HepG2 (cell line): ENCODE data around the gene NEAT1. TPM values are rescaled to one million over a fixed set of nuclear protein-coding genes. Genes with fewer than 3 reads are reported as not detected.

ENCODE experiments used
- BCL6 ChIP-seq: IDR thresholded peaks from 2 replicates; pipeline ENCODE4 v1.6.1; 2016; ENCODE audit warnings: missing genetic modification reagents, missing compliant biosample characterization
- HDAC6 ChIP-seq: fragments of 200-600 bp; sonication (generic); IDR thresholded peaks from 2 replicates; pipeline ENCODE4 v1.7.0; 2017; ENCODE audit warnings: mild to moderate bottlenecking, antibody characterized with exemption, low read length, low read depth
- MEIS2 ChIP-seq: sonication (generic); formaldehyde crosslinking; IDR thresholded peaks from 2 replicates; pipeline ENCODE4 v1.9.0; 2021; ENCODE audit warnings: mild to moderate bottlenecking, missing genetic modification reagents
- NFYB ChIP-seq: sonication (generic); formaldehyde crosslinking; IDR thresholded peaks from 2 replicates; pipeline ENCODE4 v1.4.0; 2020; ENCODE audit warnings: missing genetic modification reagents
- RXRB ChIP-seq: IDR thresholded peaks from 2 replicates; pipeline ENCODE4 v1.6.1; 2016; ENCODE audit warnings: borderline replicate concordance, missing genetic modification reagents, missing compliant biosample characterization
- SNAPC4 ChIP-seq: sonication (generic); formaldehyde crosslinking; IDR thresholded peaks from 2 replicates; pipeline ENCODE4 v1.4.0; 2020; ENCODE audit warnings: mild to moderate bottlenecking, missing genetic modification reagents
- ZBED4 ChIP-seq: sonication (generic); formaldehyde crosslinking; IDR thresholded peaks from 2 replicates; pipeline ENCODE4 v1.4.0; 2020; ENCODE audit warnings: missing genetic modification reagents, borderline replicate concordance
- ZFP82 ChIP-seq: sonication (generic); formaldehyde crosslinking; IDR thresholded peaks from 2 replicates; pipeline ENCODE4 v1.5.1; 2020; ENCODE audit warnings: mild to moderate bottlenecking, missing genetic modification reagents, borderline replicate concordance
- ZFX ChIP-seq: sonication (generic); formaldehyde crosslinking; IDR thresholded peaks from 2 replicates; pipeline ENCODE4 v1.4.0; 2020; ENCODE audit warnings: mild to moderate bottlenecking, low read depth, missing genetic modification reagents, moderate library complexity
- ZHX1 ChIP-seq: sonication (generic); formaldehyde crosslinking; IDR thresholded peaks from 2 replicates; pipeline ENCODE4 v1.8.1; 2022; ENCODE audit warnings: low read depth, mild to moderate bottlenecking, missing genetic modification reagents
- ZNF253 ChIP-seq: sonication (generic); formaldehyde crosslinking; IDR thresholded peaks from 2 replicates; pipeline ENCODE4 v1.8.0; 2022; ENCODE audit warnings: mild to moderate bottlenecking, missing genetic modification reagents, borderline replicate concordance
- ZNF282 ChIP-seq: fragments of 450-650 bp; IDR thresholded peaks from 2 replicates; pipeline ENCODE4 v1.6.1; 2018; ENCODE audit not compliant: partially characterized antibody
- ZNF709 ChIP-seq: sonication (generic); formaldehyde crosslinking; IDR thresholded peaks from 2 replicates; pipeline ENCODE4 v1.5.0; 2020; ENCODE audit warnings: mild to moderate bottlenecking, missing genetic modification reagents
- ZNF773 ChIP-seq: sonication (generic); formaldehyde crosslinking; IDR thresholded peaks from 2 replicates; pipeline ENCODE4 v1.4.0; 2020; ENCODE audit warnings: missing genetic modification reagents, borderline replicate concordance
- polyA plus RNA-seq, 8 experiments: library from polyadenylated mRNA; depleted of rRNA in 3 of 8; stranded (reverse) in 7 of 8; unstranded in 1 of 8; fragments of >200 nt; fragmentation: Illumina TruSeq in 4 of 8; extraction: Trizol in 4 of 8; gene quantifications; 2 replicates each; pipeline versions ENCODE4 v1.2.1 to v1.2.3, GENCODE V29; 2011 to 2016; ENCODE audit warnings: low read depth in 4 of 8, missing spikeins in 1 of 8, mixed read lengths in 1 of 8; ENCODE audit not compliant: insufficient read depth in 1 of 8
- total RNA-seq, 5 experiments: library from RNA; depleted of rRNA; stranded (reverse); fragments of >200 nt; fragmentation: Illumina TruSeq; extraction: Trizol; gene quantifications; 2 replicates each; pipeline ENCODE4 v1.2.3, GENCODE V29; 2016; ENCODE audit warnings: low read depth in 1 of 5
- TF ChIP-seq, protein P1 (sequence below): sonication (generic); IDR thresholded peaks from 2 replicates; pipeline ENCODE4 v1.6.1; 2016; ENCODE audit warnings: low read depth, borderline replicate concordance

The NEAT1 gene
- total and polyA plus RNA-seq, 2 of the 13 experiments (the other 11 are each of a cell fraction or from before 2014, with no cell fraction given): 20.5 to 41.2 TPM

DNA sequence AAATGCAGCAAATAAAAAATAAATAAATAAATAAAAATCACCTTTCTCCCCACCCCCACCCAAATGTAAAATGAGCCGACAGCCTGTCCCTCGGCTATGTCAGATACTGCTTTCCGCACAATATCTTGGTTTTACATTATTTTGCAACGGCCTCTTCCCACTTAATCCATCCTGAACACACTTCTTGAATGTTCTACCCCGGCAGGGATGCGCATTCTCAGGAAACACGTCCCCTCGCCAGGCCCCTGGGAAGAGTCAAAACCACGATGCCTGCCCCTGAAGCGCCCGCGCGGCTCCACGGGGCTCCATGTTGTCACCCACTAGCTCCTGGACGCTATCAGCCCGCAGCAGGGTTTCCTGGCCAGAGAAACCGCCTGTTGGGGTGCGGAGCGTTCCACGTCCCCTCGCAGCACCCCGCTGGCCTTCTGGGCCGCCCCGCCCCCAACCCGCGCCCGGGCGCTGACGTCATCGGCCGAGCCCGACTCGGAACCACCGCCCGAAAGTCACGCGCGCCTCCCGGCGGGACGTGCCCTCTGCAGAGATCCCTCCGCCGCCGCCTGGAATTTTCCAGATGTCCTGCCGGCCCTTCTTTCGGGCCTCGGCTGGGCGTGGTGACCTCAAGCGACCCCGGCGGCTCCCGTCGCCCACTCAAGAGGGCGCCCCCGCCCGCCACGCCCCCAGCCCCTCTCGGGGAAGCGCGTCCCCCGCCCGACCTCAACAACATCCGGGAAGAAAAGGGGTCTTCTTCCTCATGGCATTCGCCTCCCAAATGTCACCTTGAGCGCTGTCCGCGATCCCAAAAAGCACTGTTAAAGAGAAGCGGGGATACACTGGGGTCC lies 585 bp upstream of the NEAT1 start (continued):
- TF ChIP-seq SNAPC4 (CRISPR knock-in tag) (0 out of 2 replicates have a peak, but pooled peaks have one; percentile 31), BCL6 (CRISPR knock-in tag) (peak; percentile 67), MEIS2 (CRISPR knock-in tag) (peak; percentile 26; the same call in 1 of the 2 replicates), ZFP82 (0 out of 2 replicates have a peak, but pooled peaks have one; percentile 4), ZBED4 (CRISPR knock-in tag) (peak; percentile 60; the same call in 1 of the 2 replicates), HDAC6 (0 out of 2 replicates have a peak, but pooled peaks have one; percentile 30), ZFX (CRISPR knock-in tag) (peak; percentile 6; the same call in 1 of the 2 replicates), RXRB (peak; percentile 93), ZHX1 (CRISPR knock-in tag) (peak; percentile 29; the same call in 1 of the 2 replicates), ZNF282 (no peak), ZNF773 (no peak), ZNF709 (peak; percentile 16; the same call in 1 of the 2 replicates), ZNF253 (no peak), NFYB (CRISPR knock-in tag) (peak; percentile 28; the same call in 1 of the 2 replicates)
- TF ChIP-seq, protein P1, sequence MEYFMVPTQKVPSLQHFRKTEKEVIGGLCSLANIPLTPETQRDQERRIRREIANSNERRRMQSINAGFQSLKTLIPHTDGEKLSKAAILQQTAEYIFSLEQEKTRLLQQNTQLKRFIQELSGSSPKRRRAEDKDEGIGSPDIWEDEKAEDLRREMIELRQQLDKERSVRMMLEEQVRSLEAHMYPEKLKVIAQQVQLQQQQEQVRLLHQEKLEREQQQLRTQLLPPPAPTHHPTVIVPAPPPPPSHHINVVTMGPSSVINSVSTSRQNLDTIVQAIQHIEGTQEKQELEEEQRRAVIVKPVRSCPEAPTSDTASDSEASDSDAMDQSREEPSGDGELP: peak; percentile 72; the same call in 1 of the 2 replicates
